GM21360 (cell line): Measurements from ENCODE around the gene SYNDIG1.

Source experiments
- ATAC-seq: cut with Tn5 transposase; IDR thresholded peaks from one replicate; pipeline ENCODE4 v1.9.1; 2021; ENCODE audit warnings: mild to moderate bottlenecking, moderate library complexity; ENCODE audit not compliant: unreplicated experiment

The SYNDIG1 gene

GRCh38 chr20:24651171-24651975 lies 181.9 kb downstream of the SYNDIG1 start:
- no peak for ATAC-seq

GRCh38 chr20:24651976-24652345 lies 182.5 kb downstream of the SYNDIG1 start:
- no peak for ATAC-seq

GRCh38 chr20:24653306-24653705 lies 183.9 kb downstream of the SYNDIG1 start:
- no peak for ATAC-seq

- no peak for ATAC-seq
Measured at GRCh38 chr20:24654425-24654824, 185.0 kb downstream of the SYNDIG1 start.

GRCh38 chr20:24656391-24656790 lies 187.0 kb downstream of the SYNDIG1 start:
- no peak for ATAC-seq

GRCh38 chr20:24657196-24657595 lies 187.8 kb downstream of the SYNDIG1 start:
- ATAC-seq: no peak

- no peak for ATAC-seq
Measured at GRCh38 chr20:24657878-24658620, 188.6 kb downstream of the SYNDIG1 start.

- ATAC-seq: no peak
Measured at GRCh38 chr20:24658920-24659660, 189.7 kb downstream of the SYNDIG1 start.

- ATAC-seq: no peak
Measured at GRCh38 chr20:24659835-24660234, 190.4 kb downstream of the SYNDIG1 start.

- ATAC-seq: no peak
Measured at GRCh38 chr20:24660651-24661050, 191.2 kb downstream of the SYNDIG1 start.

GRCh38 chr20:24661255-24661654 lies 191.8 kb downstream of the SYNDIG1 start:
- no peak for ATAC-seq

GRCh38 chr20:24662322-24662721 lies 192.9 kb downstream of the SYNDIG1 start:
- ATAC-seq: no peak

GRCh38 chr20:24662752-24663365 lies 193.4 kb downstream of the SYNDIG1 start:
- no peak for ATAC-seq

- no peak for ATAC-seq
Measured at GRCh38 chr20:24663496-24663895, 194.1 kb downstream of the SYNDIG1 start.

- no peak for ATAC-seq
Measured at GRCh38 chr20:24664266-24664986, 195.0 kb downstream of the SYNDIG1 start.

- no peak for ATAC-seq
Measured at GRCh38 chr20:24665196-24665595, 195.8 kb downstream of the SYNDIG1 start.

- no peak for ATAC-seq
Measured at GRCh38 chr20:24665741-24666191, 196.3 kb downstream of the SYNDIG1 start.

- no peak for ATAC-seq
Measured at GRCh38 chr20:24667689-24668383, 198.4 kb downstream of the SYNDIG1 start.

GRCh38 chr20:24668384-24668702 lies 198.9 kb downstream of the SYNDIG1 start:
- no peak for ATAC-seq

- ATAC-seq: no peak
Measured at GRCh38 chr20:24668791-24669190, 199.4 kb downstream of the SYNDIG1 start.
